Neural progenitor cell (in vitro differentiated cells): ENCODE data around the gene ABCG4. TPM values are rescaled to one million over a fixed set of nuclear protein-coding genes. Genes with fewer than 3 reads are reported as not detected.

ENCODE experiments used
- DNase-seq: peaks from one replicate; pipeline ENCODE4 v3.0.0-alpha.2; 2016; ENCODE audit warnings: low spot score
- H2AFZ ChIP-seq: fragments of 200-600 bp; sonication (generic); replicated peaks from 2 replicates; pipeline ENCODE4 v1.6.1; 2016; ENCODE audit warnings: antibody characterized with exemption
- H3F3A ChIP-seq: fragments of 200-600 bp; sonication (generic); 2 replicates; pipeline ENCODE4 v1.6.1; 2016; ENCODE audit warnings: antibody characterized with exemption, low read depth
- H3K27ac ChIP-seq: fragments of 200-600 bp; sonication (generic); 2 replicates; pipeline ENCODE4 v1.5.1; 2016; ENCODE audit warnings: mild to moderate bottlenecking
- H3K27me3 ChIP-seq: fragments of 200-600 bp; sonication (generic); 2 replicates; pipeline ENCODE4 v1.6.1; 2016; ENCODE audit warnings: mild to moderate bottlenecking, moderate library complexity
- H3K36me3 ChIP-seq: fragments of 200-600 bp; sonication (generic); 2 replicates; pipeline ENCODE4 v1.5.1; 2016
- H3K4me1 ChIP-seq: fragments of 200-600 bp; sonication (generic); 2 replicates; pipeline ENCODE4 v1.6.1; 2016; ENCODE audit warnings: mixed run types
- H3K4me2 ChIP-seq: fragments of 200-600 bp; sonication (generic); 2 replicates; pipeline ENCODE4 v1.6.1; 2016
- H3K4me3 ChIP-seq: fragments of 200-600 bp; sonication (generic); 2 replicates; pipeline ENCODE4 v1.5.1; 2016
- H3K79me2 ChIP-seq: fragments of 200-600 bp; sonication (generic); 2 replicates; pipeline ENCODE4 v1.6.1; 2016; ENCODE audit warnings: low read depth
- H3K9ac ChIP-seq: fragments of 200-600 bp; sonication (generic); 2 replicates; pipeline ENCODE4 v1.6.1; 2016
- H3K9me3 ChIP-seq: fragments of 200-600 bp; sonication (generic); 2 replicates; pipeline ENCODE4 v1.5.1; 2016; ENCODE audit warnings: low read depth
- H4K20me1 ChIP-seq: fragments of 200-600 bp; sonication (generic); 2 replicates; pipeline ENCODE4 v1.6.1; 2016; ENCODE audit warnings: low read depth
- H3K27ac Mint-ChIP-seq: 3 replicates; pipeline ENCODE4 v1.8.0; 2021; ENCODE audit warnings: mixed read lengths
- H3K27me3 Mint-ChIP-seq: 2 replicates; pipeline ENCODE4 v1.8.0; 2022; ENCODE audit warnings: low read depth, mild to moderate bottlenecking, inconsistent platforms, moderate library complexity, mixed read lengths; ENCODE audit not compliant: insufficient read depth
- H3K36me3 Mint-ChIP-seq: 3 replicates; pipeline ENCODE4 v1.8.0; 2021; ENCODE audit warnings: mixed read lengths
- H3K4me1 Mint-ChIP-seq: 3 replicates; pipeline ENCODE4 v1.8.0; 2021; ENCODE audit warnings: mixed read lengths
- H3K4me3 Mint-ChIP-seq: 3 replicates; pipeline ENCODE4 v1.8.0; 2021; ENCODE audit warnings: mild to moderate bottlenecking, moderate library complexity, mixed read lengths
- H3K9me3 Mint-ChIP-seq: 3 replicates; pipeline ENCODE4 v1.8.0; 2020; ENCODE audit warnings: mixed read lengths
- EZH2 ChIP-seq: fragments of 200-600 bp; sonication (generic); IDR thresholded peaks from 2 replicates; pipeline ENCODE4 v1.6.1; 2017; ENCODE audit warnings: antibody characterized with exemption, mild to moderate bottlenecking, moderate library complexity
- EZH2phosphoT487 ChIP-seq: fragments of 200-600 bp; sonication (generic); IDR thresholded peaks from 2 replicates; pipeline ENCODE4 v1.6.1; 2017; ENCODE audit warnings: antibody characterized with exemption
- total RNA-seq: library from RNA; depleted of rRNA; stranded (reverse); fragments of >200 nt; gene quantifications from 2 replicates; pipeline ENCODE4 v1.2.3, GENCODE V29; 2015; ENCODE audit warnings: low replicate concordance
- TF ChIP-seq, protein P1 (sequence below): fragments of 200-600 bp; sonication (generic); IDR thresholded peaks from 2 replicates; pipeline ENCODE4 v1.5.1; 2017; ENCODE audit warnings: antibody characterized with exemption, mild to moderate bottlenecking

Gene ABCG4
- total RNA-seq, 1 donor from 2014 or later, result 0.24 TPM

DNA sequence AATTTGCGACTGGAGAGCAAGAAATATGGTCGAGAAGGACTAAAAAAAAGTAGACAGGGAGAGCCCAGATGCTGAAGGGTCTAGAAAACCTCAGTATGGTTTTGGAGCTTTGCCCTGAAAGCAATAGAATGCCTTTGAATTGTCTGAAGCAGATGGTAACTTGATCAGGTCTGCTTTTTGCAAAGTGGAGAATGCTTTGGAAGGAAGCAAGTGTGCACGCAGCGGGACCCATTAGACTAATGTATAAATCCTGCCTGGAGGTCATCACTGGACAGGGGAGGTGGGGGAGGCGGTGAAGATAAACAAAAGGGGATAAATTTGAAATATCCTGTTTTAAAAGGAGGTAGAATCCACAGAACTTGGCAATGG, 28.2 kb upstream of the ABCG4 start:
- Mint-ChIP-seq H3K9me3 (no peaks in the 10 kb centered on the region), H3K36me3 (peaks cover 5% of the 10 kb centered on the region), H3K27ac (peak overlapping the region; percentile 78), H3K4me3 (peak overlapping the region; percentile 92), H3K27me3 (peaks cover 3% of the 10 kb centered on the region), H3K4me1 (peaks cover 19% of the 10 kb centered on the region)
- Histone ChIP-seq H3K27me3 (no peaks in the 10 kb centered on the region), H3K79me2 (peaks cover 40% of the 10 kb centered on the region), H3K4me3 (peak overlapping the region; percentile 37), H3K4me1 (peaks cover 12% of the 10 kb centered on the region), H3K27ac (no peak overlapping the region), H2AFZ (peak overlapping the region; percentile 11), H3K4me2 (peak overlapping the region; percentile 71), H3K9ac (peak overlapping the region; percentile 12), H3K36me3 (no peaks in the 10 kb centered on the region), H3F3A (peaks cover 16% of the 10 kb centered on the region), H4K20me1 (peaks cover 12% of the 10 kb centered on the region), H3K9me3 (no peaks in the 10 kb centered on the region)
- TF ChIP-seq, protein P1, sequence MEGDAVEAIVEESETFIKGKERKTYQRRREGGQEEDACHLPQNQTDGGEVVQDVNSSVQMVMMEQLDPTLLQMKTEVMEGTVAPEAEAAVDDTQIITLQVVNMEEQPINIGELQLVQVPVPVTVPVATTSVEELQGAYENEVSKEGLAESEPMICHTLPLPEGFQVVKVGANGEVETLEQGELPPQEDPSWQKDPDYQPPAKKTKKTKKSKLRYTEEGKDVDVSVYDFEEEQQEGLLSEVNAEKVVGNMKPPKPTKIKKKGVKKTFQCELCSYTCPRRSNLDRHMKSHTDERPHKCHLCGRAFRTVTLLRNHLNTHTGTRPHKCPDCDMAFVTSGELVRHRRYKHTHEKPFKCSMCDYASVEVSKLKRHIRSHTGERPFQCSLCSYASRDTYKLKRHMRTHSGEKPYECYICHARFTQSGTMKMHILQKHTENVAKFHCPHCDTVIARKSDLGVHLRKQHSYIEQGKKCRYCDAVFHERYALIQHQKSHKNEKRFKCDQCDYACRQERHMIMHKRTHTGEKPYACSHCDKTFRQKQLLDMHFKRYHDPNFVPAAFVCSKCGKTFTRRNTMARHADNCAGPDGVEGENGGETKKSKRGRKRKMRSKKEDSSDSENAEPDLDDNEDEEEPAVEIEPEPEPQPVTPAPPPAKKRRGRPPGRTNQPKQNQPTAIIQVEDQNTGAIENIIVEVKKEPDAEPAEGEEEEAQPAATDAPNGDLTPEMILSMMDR, result no peak
- TF ChIP-seq EZH2phosphoT487, result no peak
- no peak for TF ChIP-seq EZH2
- DNase-seq, result peak; percentile 56

DNA sequence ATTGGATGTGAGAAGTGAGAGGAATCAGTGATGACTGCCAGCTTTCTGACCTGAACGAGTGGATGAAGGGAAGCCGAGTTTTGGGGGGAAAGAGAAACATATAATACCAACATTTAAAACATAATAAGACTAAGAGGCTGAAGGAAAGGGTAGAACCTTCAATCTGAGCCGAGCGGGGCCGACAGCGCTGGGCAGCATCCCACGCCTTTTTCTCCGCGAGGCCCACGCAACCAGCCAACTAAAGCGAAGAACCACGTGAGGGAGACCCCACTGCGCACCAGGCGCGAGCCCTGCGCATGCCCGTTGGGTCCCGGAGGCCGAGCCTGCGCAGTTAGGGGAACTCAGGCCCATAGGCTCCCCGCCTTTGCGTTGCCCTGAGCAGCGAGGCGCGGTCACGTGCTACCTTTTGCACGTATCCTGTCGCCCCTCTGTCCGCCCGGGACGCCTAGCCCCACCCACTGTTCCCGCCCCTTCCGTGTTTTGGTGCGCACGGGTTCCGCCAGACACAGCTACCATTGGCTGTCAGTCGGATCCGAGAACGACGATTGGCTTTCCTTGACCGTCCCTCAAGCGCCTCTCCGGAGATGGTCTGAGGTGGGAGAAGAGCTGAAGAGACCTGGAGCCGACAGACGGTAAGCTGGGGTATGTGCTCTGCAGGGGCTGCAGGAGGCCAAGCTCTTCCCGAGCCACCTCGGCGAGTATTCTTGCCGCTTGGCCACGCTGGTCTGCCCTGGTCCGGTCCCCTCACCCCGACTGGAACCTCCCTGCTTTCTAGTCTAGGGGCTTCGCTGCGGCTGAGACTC, 27.6 kb upstream of the ABCG4 start, which contains the start of gene HINFP:
HINFP (plus strand) TSS at position 573 of the 803 bp plus-strand sequence. CDS start 5,365 bp downstream, outside the sequence.
- Mint-ChIP-seq H3K4me3 (peak within 1 kb of the TSS; percentile 92), H3K27ac (peak within 1 kb of the TSS; percentile 78), H3K9me3 (no peaks in the 10 kb centered on the region), H3K4me1 (peaks cover 19% of the 10 kb centered on the region), H3K36me3 (peaks cover 5% of the 10 kb centered on the region), H3K27me3 (peaks cover 3% of the 10 kb centered on the region)
- TF ChIP-seq EZH2 (no peak), EZH2phosphoT487 (no peak)
- TF ChIP-seq, protein P1, result no peak
- Histone ChIP-seq H3K4me3 (peak within 1 kb of the TSS; percentile 81), H3K9me3 (no peaks in the 10 kb centered on the region), H3K4me2 (peak within 1 kb of the TSS; percentile 93), H3K9ac (peak within 1 kb of the TSS; percentile 87), H3K36me3 (no peaks in the 10 kb centered on the region), H3K27ac (no peak within 1 kb of the TSS), H2AFZ (peak within 1 kb of the TSS; percentile 15), H4K20me1 (peaks cover 12% of the 10 kb centered on the region), H3K79me2 (peaks cover 43% of the 10 kb centered on the region), H3K27me3 (no peaks in the 10 kb centered on the region), H3F3A (peaks cover 16% of the 10 kb centered on the region), H3K4me1 (peaks cover 12% of the 10 kb centered on the region)
- peak; percentile 100 for DNase-seq

DNA sequence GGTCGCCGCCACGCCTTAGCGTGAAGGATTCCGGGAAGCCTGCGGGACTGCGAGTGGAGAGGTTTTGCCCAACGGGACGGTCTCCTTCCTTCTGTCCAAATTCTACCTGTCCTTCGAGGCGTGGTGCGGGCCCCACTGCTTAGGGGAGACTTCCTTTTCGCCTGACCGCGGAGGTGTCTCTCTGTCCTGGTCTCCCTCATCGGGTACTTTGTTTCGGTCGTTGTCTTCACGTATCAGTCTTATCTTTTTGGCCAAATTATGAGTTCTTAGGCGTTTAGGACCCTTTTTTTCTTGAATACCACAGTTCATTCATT, 27.1 kb upstream of the ABCG4 start:
- Mint-ChIP-seq H3K4me1 (peaks cover 19% of the 10 kb centered on the region), H3K27me3 (peaks cover 3% of the 10 kb centered on the region), H3K9me3 (no peaks in the 10 kb centered on the region), H3K36me3 (peaks cover 5% of the 10 kb centered on the region), H3K27ac (peak overlapping the region; percentile 5), H3K4me3 (peak overlapping the region; percentile 92)
- peak overlapping the region; percentile 87 for H3K9ac ChIP-seq
- H3K27me3 ChIP-seq, result no peaks in the 10 kb centered on the region
- no peaks in the 10 kb centered on the region for H3K36me3 ChIP-seq
- H3F3A ChIP-seq, result peaks cover 20% of the 10 kb centered on the region
- peaks cover 43% of the 10 kb centered on the region for H3K79me2 ChIP-seq
- peak overlapping the region; percentile 81 for H3K4me3 ChIP-seq
- peaks cover 12% of the 10 kb centered on the region for H3K4me1 ChIP-seq
- peaks cover 12% of the 10 kb centered on the region for H4K20me1 ChIP-seq
- no peak for DNase-seq
- H3K27ac ChIP-seq, result no peak overlapping the region
- TF ChIP-seq EZH2phosphoT487 (no peak), EZH2 (no peak)
- TF ChIP-seq, protein P1, result no peak
- H2AFZ ChIP-seq, result peak overlapping the region; percentile 15
- H3K9me3 ChIP-seq, result no peaks in the 10 kb centered on the region
- H3K4me2 ChIP-seq, result peak overlapping the region; percentile 93
